Measurements from ENCODE around the gene RBM39.

- TF ChIP-seq FOXM1 (IDR thresholded peaks at IDR 0.05; ENCODE audit: borderline replicate concordance): no peak
- TF ChIP-seq ZNF384 (IDR thresholded peaks at IDR 0.05): no peak
- TF ChIP-seq SUZ12 (IDR thresholded peaks at IDR 0.05): no peak
- no peak for TF ChIP-seq TARDBP (IDR thresholded peaks at IDR 0.05)
- TF ChIP-seq PKNOX1 (IDR thresholded peaks at IDR 0.05): no peak
Observed at GRCh38 chr20:35791821-35792220, 49.8 kb upstream of the RBM39 start.
